GM19328 (cell line): ENCODE results near the gene PNPO.
"Not testable (repeated sequence)": the region's sequence is repeated elsewhere in the genome, so short reads cannot be mapped to it uniquely, and the experiment has no call there.

ENCODE experiments used
- ATAC-seq: cut with Tn5 transposase; IDR thresholded peaks from one replicate; pipeline ENCODE4 v1.9.1; 2021; ENCODE audit warnings: mild to moderate bottlenecking, moderate library complexity; ENCODE audit not compliant: unreplicated experiment

The PNPO gene

GRCh38 chr17:47970725-47971499 lies 29.5 kb downstream of the PNPO start, which contains the start of gene CDK5RAP3:
Gene CDK5RAP3, plus strand, starts transcription at chr17:47971113. Its CDS starts 34 bp downstream, at chr17:47971147.
- peak; percentile 99 for ATAC-seq

- no peak for ATAC-seq
Observed at GRCh38 chr17:47973541-47973940, 32.2 kb downstream of the PNPO start.

- no peak for ATAC-seq
Observed at GRCh38 chr17:47975189-47975822, 33.9 kb downstream of the PNPO start.

GRCh38 chr17:47975823-47976205 lies 34.4 kb downstream of the PNPO start:
- no peak for ATAC-seq

GRCh38 chr17:47978324-47978723 lies 37.0 kb downstream of the PNPO start:
- ATAC-seq, result no peak

- ATAC-seq, result no peak
Observed at GRCh38 chr17:47980541-47980940, 39.2 kb downstream of the PNPO start.

- ATAC-seq, result no peak
Observed at GRCh38 chr17:47981462-47981861, 40.1 kb downstream of the PNPO start.

- no peak for ATAC-seq
Observed at GRCh38 chr17:47982091-47982617, 40.8 kb downstream of the PNPO start.

- no peak for ATAC-seq
Observed at GRCh38 chr17:47982645-47983390, 41.4 kb downstream of the PNPO start.

- ATAC-seq, result no peak
Observed at GRCh38 chr17:47983492-47984223, 42.3 kb downstream of the PNPO start.

GRCh38 chr17:47986520-47986919 lies 45.1 kb downstream of the PNPO start:
- no peak for ATAC-seq

GRCh38 chr17:47987240-47987835 lies 46.0 kb downstream of the PNPO start:
- no peak for ATAC-seq

GRCh38 chr17:47988445-47988844 lies 47.1 kb downstream of the PNPO start:
- not testable (repeated sequence) for ATAC-seq

- no peak for ATAC-seq
Observed at GRCh38 chr17:47989159-47989558, 47.8 kb downstream of the PNPO start.

GRCh38 chr17:47989700-47990099 lies 48.3 kb downstream of the PNPO start:
- no peak for ATAC-seq

GRCh38 chr17:47990962-47991731 lies 49.8 kb downstream of the PNPO start:
- ATAC-seq, result no peak

- ATAC-seq, result no peak
Observed at GRCh38 chr17:47992216-47992615, 50.8 kb downstream of the PNPO start.

GRCh38 chr17:47993031-47993564 lies 51.7 kb downstream of the PNPO start:
- ATAC-seq, result no peak

- no peak for ATAC-seq
Observed at GRCh38 chr17:47993964-47994363, 52.6 kb downstream of the PNPO start.
